Keratinocyte (primary cell): ENCODE measurements around the gene CHCHD10. TPM values are rescaled to one million over a fixed set of nuclear protein-coding genes. Genes with fewer than 3 reads are reported as not detected.

ENCODE experiments used
- DNase-seq: peaks from one replicate; pipeline ENCODE4 v3.0.0-alpha.2; 2011; ENCODE audit warnings: low read depth, missing footprints, low spot score
- FAIRE-seq: peaks from 2 replicates; lab custom pipeline; 2011; peaks lifted over from hg19 to GRCh38; lab: Jason Lieb, UNC
- H2AFZ ChIP-seq: 2 replicates; pipeline ENCODE4 v1.6.0; 2012; ENCODE audit warnings: low read length, control low read depth, inconsistent platforms; ENCODE audit not compliant: control insufficient read depth
- H3K27ac ChIP-seq: 2 replicates; pipeline ENCODE4 v1.5.1; 2011; ENCODE audit warnings: low read length; ENCODE audit not compliant: control insufficient read depth, insufficient read depth
- H3K27me3 ChIP-seq: 3 replicates; pipeline ENCODE4 v1.6.0; 2011; ENCODE audit warnings: low read length; ENCODE audit not compliant: control insufficient read depth, insufficient read depth; ENCODE audit errors: extremely low read depth
- H3K36me3 ChIP-seq, 2 experiments: 2 replicates in 1 of 2; 3 replicates in 1 of 2; pipeline ENCODE4 v1.5.1; 2011; ENCODE audit warnings: low read length in 2 of 2, mild to moderate bottlenecking in 1 of 2; ENCODE audit not compliant: control insufficient read depth in 2 of 2, insufficient read depth in 2 of 2; ENCODE audit errors: extremely low read depth in 1 of 2
- H3K4me1 ChIP-seq: 3 replicates; pipeline ENCODE4 v1.5.1; 2011; ENCODE audit warnings: low read length; ENCODE audit not compliant: control insufficient read depth, insufficient read depth; ENCODE audit errors: extremely low read depth
- H3K4me2 ChIP-seq: 3 replicates; pipeline ENCODE4 v1.6.0; 2011; ENCODE audit warnings: low read depth, low read length; ENCODE audit not compliant: control insufficient read depth, insufficient read depth; ENCODE audit errors: extremely low read depth
- H3K4me3 ChIP-seq, 3 experiments: fragments of 200-600 bp in 1 of 3; sonication (generic) in 1 of 3; 2 replicates in 2 of 3; 3 replicates in 1 of 3; pipeline ENCODE4 v1.5.1; 2011 to 2016; ENCODE audit warnings: low read length in 3 of 3, mild to moderate bottlenecking in 3 of 3, control low read depth in 2 of 3, inconsistent platforms in 1 of 3, low read depth in 1 of 3, mixed read lengths in 1 of 3, mixed run types in 1 of 3, moderate library complexity in 1 of 3; ENCODE audit not compliant: control insufficient read depth in 2 of 3, insufficient read depth in 2 of 3; ENCODE audit errors: extremely low read depth in 1 of 3
- H3K79me2 ChIP-seq: 2 replicates; pipeline ENCODE4 v1.6.0; 2012; ENCODE audit warnings: low read length; ENCODE audit not compliant: control insufficient read depth, insufficient read depth
- H3K9ac ChIP-seq: 3 replicates; pipeline ENCODE4 v1.6.0; 2011; ENCODE audit warnings: low read length; ENCODE audit not compliant: control insufficient read depth, insufficient read depth; ENCODE audit errors: extremely low read depth
- H3K9me1 ChIP-seq: 3 replicates; pipeline ENCODE4 v1.6.0; 2011; ENCODE audit warnings: low read length; ENCODE audit not compliant: control insufficient read depth, insufficient read depth; ENCODE audit errors: extremely low read depth
- H3K9me3 ChIP-seq: 2 replicates; pipeline ENCODE4 v1.5.1; 2012; ENCODE audit warnings: low read depth, low read length; ENCODE audit not compliant: control insufficient read depth
- H4K20me1 ChIP-seq: 3 replicates; pipeline ENCODE4 v1.6.0; 2011; ENCODE audit warnings: low read length; ENCODE audit not compliant: control insufficient read depth, insufficient read depth; ENCODE audit errors: extremely low read depth
- CTCF ChIP-seq, 3 experiments: IDR thresholded peaks in 1 of 3; conservative IDR thresholded peaks in 1 of 3; optimal IDR thresholded peaks in 1 of 3; 2 replicates in 2 of 3; 3 replicates in 1 of 3; pipeline versions ENCODE3 to v1.5.1; 2011; ENCODE audit warnings: low read length in 3 of 3, mild to moderate bottlenecking in 3 of 3, moderate library complexity in 2 of 3, control low read depth in 1 of 3, inconsistent platforms in 1 of 3; ENCODE audit not compliant: insufficient read depth in 2 of 3; ENCODE audit errors: extremely low read depth in 1 of 3
- EZH2 ChIP-seq: IDR thresholded peaks from one replicate; pipeline ENCODE4 v1.6.1; 2012; ENCODE audit warnings: inconsistent platforms, mild to moderate bottlenecking, low read length, moderate library complexity
- dilution Hi-C: fragments of 300-500 bp; cut with MboI; formaldehyde crosslinking; loops from one replicate; pipeline ENCODE4 v1.7.0; 2020; ENCODE audit warnings: low sequenced_read_pairs; ENCODE audit not compliant: extremely low pct_ligation_motif_present
- polyA plus RNA-seq, 5 experiments: library from polyadenylated mRNA; depleted of rRNA in 3 of 5; stranded (reverse) in 3 of 5; stranded (forward) in 1 of 5; unstranded in 1 of 5; fragments of >200 nt; gene quantifications; 1 replicate in 1 of 5; 2 replicates in 3 of 5; 3 replicates in 1 of 5; pipeline versions ENCODE4 v1.2.1 to v1.2.3, GENCODE V29; 2011 to 2012; ENCODE audit warnings: missing spikeins in 2 of 5, low read depth in 1 of 5, low replicate concordance in 1 of 5

The CHCHD10 gene
- polyA plus RNA-seq, 1 donor (not counting 4 experiments of a cell fraction or from before 2014, with no cell fraction given), result 10.4 TPM

GRCh38 chr22:23750714-23751440, 16.9 kb downstream of the CHCHD10 start, which contains the start of gene ZNF70:
Gene ZNF70 (minus strand): TSS chr22:23751112. CDS start chr22:23745140, 5,972 bp downstream.
- Histone ChIP-seq H3K9ac (peak within 1 kb of the TSS; percentile 90), H3K27me3 (no peaks in the 10 kb centered on the region), H3K4me1 (peaks cover 11% of the 10 kb centered on the region), H3K36me3 (no peaks in the 10 kb centered on the region), H3K4me2 (peak within 1 kb of the TSS; percentile 88), H2AFZ (peak within 1 kb of the TSS; percentile 93), H3K9me1 (no peaks in the 10 kb centered on the region), H3K27ac (peak within 1 kb of the TSS; percentile 86), H4K20me1 (no peaks in the 10 kb centered on the region), H3K9me3 (no peaks in the 10 kb centered on the region), H3K79me2 (peaks cover 3% of the 10 kb centered on the region), H3K4me3 (peak within 1 kb of the TSS; percentile 62 to 86 (median 82))
- TF ChIP-seq CTCF (optimal IDR thresholded peaks at IDR 0.05 in 1 of 3, IDR thresholded peaks at IDR 0.05 in 1 of 3, conservative IDR thresholded peaks at IDR 0.05 in 1 of 3; ENCODE audit: extremely low read depth in 1 of 3, insufficient read depth in 2 of 3, low read length in 3 of 3), result peak in 1 of 3 experiments; percentile 5
- TF ChIP-seq EZH2, result no peak
- DNase-seq, result peak; percentile 28
- FAIRE-seq, result no peak
- dilution Hi-C loops, result no loop called here

GRCh38 chr22:23750367-23750713, 17.4 kb downstream of the CHCHD10 start:
- no peak for FAIRE-seq
- no peaks in the 10 kb centered on the region for H3K27me3 ChIP-seq
- no peak for TF ChIP-seq EZH2
- no peak for TF ChIP-seq CTCF (optimal IDR thresholded peaks at IDR 0.05 in 1 of 3, IDR thresholded peaks at IDR 0.05 in 1 of 3, conservative IDR thresholded peaks at IDR 0.05 in 1 of 3; ENCODE audit: extremely low read depth in 1 of 3, insufficient read depth in 2 of 3, low read length in 3 of 3)
- no peaks in the 10 kb centered on the region for H3K9me1 ChIP-seq
- H3K9ac ChIP-seq, result peak overlapping the region; percentile 73
- no peak for DNase-seq
- no peaks in the 10 kb centered on the region for H4K20me1 ChIP-seq
- no peaks in the 10 kb centered on the region for H3K9me3 ChIP-seq
- peak overlapping the region; percentile 82 for H2AFZ ChIP-seq
- peaks cover 11% of the 10 kb centered on the region for H3K4me1 ChIP-seq
- H3K79me2 ChIP-seq, result peaks cover 3% of the 10 kb centered on the region
- H3K27ac ChIP-seq, result peak overlapping the region; percentile 40
- dilution Hi-C loops, result no loop called here
- peak overlapping the region; percentile 88 for H3K4me2 ChIP-seq
- H3K36me3 ChIP-seq, result no peaks in the 10 kb centered on the region
- H3K4me3 ChIP-seq, result peak overlapping the region; percentile 62 to 83 (median 77)
